Right lung (tissue), 5 donors: Measurements from ENCODE around the gene ZNF468. TPM values are rescaled to one million over a fixed set of nuclear protein-coding genes. Genes with fewer than 3 reads are reported as not detected.
A peak's percentile ranks its signal among the peaks of the same experiment; 100 is the strongest.
"Not testable (repeated sequence)": the region's sequence is repeated elsewhere in the genome, so short reads cannot be mapped to it uniquely, and the experiment has no call there.

Experiments used
- DNase-seq, 2 donors: peaks; one replicate each; pipeline ENCODE4 v3.0.0-alpha.2; 2013
- polyA plus RNA-seq, 5 donors: library from polyadenylated mRNA; unstranded; fragments of 120-200 nt; gene quantifications; one replicate each; pipeline versions ENCODE4 v1.2.1 to v1.2.3, GENCODE V29; 2013; ENCODE audit warnings: inconsistent platforms in 1 of 5, low replicate concordance in 1 of 5; ENCODE audit not compliant: insufficient read length in 5 of 5, insufficient read depth in 1 of 5

ZNF468 gene
- polyA plus RNA-seq, 5 donors, result 26.4 to 39.5 (median 32.1) TPM

GRCh38 chr19:52833541-52833940, 23.9 kb downstream of the ZNF468 start:
- DNase-seq, result not testable (repeated sequence)

GRCh38 chr19:52829866-52830265, 27.6 kb downstream of the ZNF468 start:
- DNase-seq, result not testable (repeated sequence)

GRCh38 chr19:52825765-52826164, 31.7 kb downstream of the ZNF468 start:
- no peak for DNase-seq

- no peak for DNase-seq
Measured at GRCh38 chr19:52823676-52824075, 33.7 kb downstream of the ZNF468 start.

GRCh38 chr19:52821204-52821960, 36.0 kb downstream of the ZNF468 start, which contains the start of gene ZNF28:
TSS of gene ZNF28 (minus strand) at chr19:52821633. CDS start at chr19:52817958, 3,675 bp downstream.
- peak; percentile 23 to 35 for DNase-seq

- DNase-seq, result not testable (repeated sequence)
Measured at GRCh38 chr19:52820472-52821203, 36.8 kb downstream of the ZNF468 start.

GRCh38 chr19:52809801-52810200, 47.6 kb downstream of the ZNF468 start:
- no peak for DNase-seq

- not testable (repeated sequence) for DNase-seq
Measured at GRCh38 chr19:52799950-52800640, 57.3 kb downstream of the ZNF468 start.

GRCh38 chr19:52789440-52789839, 68.0 kb downstream of the ZNF468 start:
- DNase-seq, result no peak

Other genes starting within 250 kb of the ZNF468 start
- 100 to 1,000 TPM in 3 of 5 donors, 10 to 100 TPM in 2; 67.8 to 189 (median 128) TPM for gene ZNF83, start 219.3 kb downstream of the ZNF468 start, polyA plus RNA-seq
- gene ZNF611, start 122.6 kb downstream of the ZNF468 start, polyA plus RNA-seq, result 10 to 100 TPM in 4 of 5 donors, 1 to 10 TPM in 1; 9.6 to 17.2 (median 15.2) TPM
- 10 to 100 TPM in 1 of 5 donors, 1 to 10 TPM in 4; 6.4 to 11.7 (median 7.7) TPM for gene ZNF600, start 70.8 kb downstream of the ZNF468 start, polyA plus RNA-seq
- 10 to 100 TPM; 10.8 to 17.4 (median 16.6) TPM for gene ZNF28, start 36.0 kb downstream of the ZNF468 start, polyA plus RNA-seq
- gene ZNF320, start 40.0 kb upstream of the ZNF468 start, polyA plus RNA-seq, result 10 to 100 TPM; 21.8 to 35.2 (median 29.9) TPM
- gene ZNF888, start 65.8 kb upstream of the ZNF468 start, polyA plus RNA-seq, result 10 to 100 TPM in 4 of 5 donors, 1 to 10 TPM in 1; 10.0 to 15.1 (median 13.5) TPM
- gene ZNF816, start 105.3 kb upstream of the ZNF468 start, polyA plus RNA-seq, result 10 to 100 TPM; 12.0 to 21.6 (median 18.9) TPM
- gene ERVV-1, start 156.3 kb upstream of the ZNF468 start, polyA plus RNA-seq, result under 1 TPM in 1 of 5 donors, not detected in 4; 0.06 TPM
- under 1 TPM in 1 of 5 donors, not detected in 4; 0.08 TPM for gene ERVV-2, start 187.1 kb upstream of the ZNF468 start, polyA plus RNA-seq
- 10 to 100 TPM; 26.2 to 72.7 (median 54.0) TPM for gene ZNF160, start 245.8 kb upstream of the ZNF468 start, polyA plus RNA-seq